Hepatocyte (in vitro differentiated cells): Measurements from ENCODE around the gene SAMD7.

ENCODE experiments used
- EZH2 ChIP-seq: fragments of 200-600 bp; sonication (generic); IDR thresholded peaks from 2 replicates; pipeline ENCODE4 v1.6.1; 2016; ENCODE audit warnings: antibody characterized with exemption, mild to moderate bottlenecking, borderline replicate concordance
- EZH2phosphoT487 ChIP-seq: fragments of 200-600 bp; sonication (generic); IDR thresholded peaks from one replicate; pipeline ENCODE4 v1.6.1; 2018; ENCODE audit warnings: antibody characterized with exemption, mild to moderate bottlenecking, low read depth, moderate library complexity; ENCODE audit not compliant: unreplicated experiment, severe bottlenecking
- TF ChIP-seq, protein P1 (sequence below): fragments of 200-600 bp; sonication (generic); IDR thresholded peaks from 2 replicates; pipeline ENCODE4 v1.5.1; 2016; ENCODE audit warnings: antibody characterized with exemption, mild to moderate bottlenecking; ENCODE audit not compliant: poor library complexity

DNA sequence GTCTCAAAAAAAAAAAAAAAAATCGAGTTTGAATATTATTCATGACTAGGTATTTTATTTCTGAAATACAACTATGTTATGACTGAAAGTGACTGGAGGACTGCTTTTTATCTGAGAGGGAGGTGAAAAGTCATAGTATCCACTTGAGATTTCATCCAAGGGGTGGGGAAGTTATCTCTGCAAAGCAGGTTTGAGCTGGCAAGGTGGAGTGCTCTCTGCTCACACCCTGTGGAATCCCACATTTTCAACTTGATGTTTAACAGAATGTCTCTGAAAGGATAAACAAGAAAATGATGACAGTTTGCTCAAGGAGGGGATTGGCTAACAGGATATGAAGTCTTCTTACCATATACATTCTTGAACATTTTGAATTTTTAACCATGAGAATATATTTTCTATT is 27.9 kb downstream of the SAMD7 start:
- TF ChIP-seq, protein P1, sequence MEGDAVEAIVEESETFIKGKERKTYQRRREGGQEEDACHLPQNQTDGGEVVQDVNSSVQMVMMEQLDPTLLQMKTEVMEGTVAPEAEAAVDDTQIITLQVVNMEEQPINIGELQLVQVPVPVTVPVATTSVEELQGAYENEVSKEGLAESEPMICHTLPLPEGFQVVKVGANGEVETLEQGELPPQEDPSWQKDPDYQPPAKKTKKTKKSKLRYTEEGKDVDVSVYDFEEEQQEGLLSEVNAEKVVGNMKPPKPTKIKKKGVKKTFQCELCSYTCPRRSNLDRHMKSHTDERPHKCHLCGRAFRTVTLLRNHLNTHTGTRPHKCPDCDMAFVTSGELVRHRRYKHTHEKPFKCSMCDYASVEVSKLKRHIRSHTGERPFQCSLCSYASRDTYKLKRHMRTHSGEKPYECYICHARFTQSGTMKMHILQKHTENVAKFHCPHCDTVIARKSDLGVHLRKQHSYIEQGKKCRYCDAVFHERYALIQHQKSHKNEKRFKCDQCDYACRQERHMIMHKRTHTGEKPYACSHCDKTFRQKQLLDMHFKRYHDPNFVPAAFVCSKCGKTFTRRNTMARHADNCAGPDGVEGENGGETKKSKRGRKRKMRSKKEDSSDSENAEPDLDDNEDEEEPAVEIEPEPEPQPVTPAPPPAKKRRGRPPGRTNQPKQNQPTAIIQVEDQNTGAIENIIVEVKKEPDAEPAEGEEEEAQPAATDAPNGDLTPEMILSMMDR: no peak
- TF ChIP-seq EZH2 (no peak), EZH2phosphoT487 (no peak)
